ENCODE measurements around the gene THOC3.
A peak's percentile ranks its signal among the peaks of the same experiment; 100 is the strongest.
"Not testable (repeated sequence)": the region's sequence is repeated elsewhere in the genome, so short reads cannot be mapped to it uniquely, and the experiment has no call there.

THOC3 gene

DNA sequence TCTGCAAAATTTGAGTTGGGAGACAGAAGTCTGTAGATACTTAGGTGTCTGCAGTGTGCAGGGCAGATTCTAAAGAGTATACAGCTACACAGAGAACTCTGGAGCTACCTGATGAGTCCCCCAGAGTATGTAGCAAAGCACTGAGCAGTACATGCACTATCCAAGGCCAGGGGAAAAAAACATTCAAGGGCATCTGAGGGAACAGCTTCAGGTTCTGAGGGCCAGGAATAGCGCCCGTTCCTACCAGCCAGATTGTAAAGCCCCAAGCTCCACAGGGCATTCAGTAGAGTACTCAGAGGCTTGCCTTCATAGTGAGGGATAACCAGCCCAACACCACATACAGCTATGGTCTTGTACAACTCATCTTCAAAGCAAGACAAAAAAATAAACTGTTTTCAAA is 27.5 kb downstream of the THOC3 start:
- not testable (repeated sequence) for DNase-seq (ENCODE audit: extremely low read depth, low read depth)

- not testable (repeated sequence) for DNase-seq (ENCODE audit: extremely low read depth, low read depth)
These were observed 29.6 kb downstream of the THOC3 start for GRCh38 chr5:175938489-175938888.

DNA sequence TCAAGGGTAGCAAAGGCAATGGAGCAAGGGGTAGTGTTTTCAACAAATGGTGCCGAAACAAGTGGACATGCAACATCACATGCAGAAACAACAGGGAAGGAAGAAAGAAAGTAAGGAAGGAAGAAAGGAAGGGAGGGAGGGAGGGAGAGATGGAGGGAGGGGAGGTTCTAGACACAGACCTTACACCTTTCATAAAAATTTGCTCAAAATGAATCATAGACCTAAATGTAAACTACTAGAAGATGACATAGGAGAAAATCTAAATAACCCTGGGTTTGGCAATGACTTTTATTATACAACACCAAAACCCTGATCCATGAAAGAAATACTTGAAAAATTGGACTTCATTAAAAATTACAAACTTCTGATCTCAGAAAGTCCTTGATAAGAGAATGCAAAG is 39.4 kb downstream of the THOC3 start:
- not testable (repeated sequence) for DNase-seq (ENCODE audit: extremely low read depth, low read depth)

DNA sequence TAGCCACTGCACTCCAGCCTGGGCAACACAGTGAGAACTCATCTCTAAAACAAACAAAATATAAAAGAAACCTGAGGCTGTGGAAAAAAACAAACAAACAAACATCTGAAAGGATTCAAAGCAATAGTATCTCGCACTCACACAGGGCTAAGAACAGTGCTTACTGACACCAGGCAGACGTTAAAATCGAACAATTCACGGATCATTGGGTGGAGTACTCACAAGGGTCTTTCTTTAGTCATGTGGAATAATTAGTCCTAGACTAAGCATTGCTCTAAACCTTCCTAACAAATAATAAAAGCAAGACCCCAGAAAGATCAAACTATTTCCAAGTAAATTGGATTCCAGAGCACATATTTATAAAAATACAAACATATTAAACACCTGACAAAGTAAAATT is 43.0 kb downstream of the THOC3 start:
- DNase-seq (ENCODE audit: extremely low read depth, low read depth), result not testable (repeated sequence)

- TF ChIP-seq CTCF (IDR thresholded peaks at IDR 0.05; ENCODE audit: low read depth, low read length), result no peak
- peak; percentile 77 for DNase-seq (ENCODE audit: extremely low read depth, low read depth)
These were observed 45.8 kb downstream of the THOC3 start for GRCh38 chr5:175922192-175922885.

DNA sequence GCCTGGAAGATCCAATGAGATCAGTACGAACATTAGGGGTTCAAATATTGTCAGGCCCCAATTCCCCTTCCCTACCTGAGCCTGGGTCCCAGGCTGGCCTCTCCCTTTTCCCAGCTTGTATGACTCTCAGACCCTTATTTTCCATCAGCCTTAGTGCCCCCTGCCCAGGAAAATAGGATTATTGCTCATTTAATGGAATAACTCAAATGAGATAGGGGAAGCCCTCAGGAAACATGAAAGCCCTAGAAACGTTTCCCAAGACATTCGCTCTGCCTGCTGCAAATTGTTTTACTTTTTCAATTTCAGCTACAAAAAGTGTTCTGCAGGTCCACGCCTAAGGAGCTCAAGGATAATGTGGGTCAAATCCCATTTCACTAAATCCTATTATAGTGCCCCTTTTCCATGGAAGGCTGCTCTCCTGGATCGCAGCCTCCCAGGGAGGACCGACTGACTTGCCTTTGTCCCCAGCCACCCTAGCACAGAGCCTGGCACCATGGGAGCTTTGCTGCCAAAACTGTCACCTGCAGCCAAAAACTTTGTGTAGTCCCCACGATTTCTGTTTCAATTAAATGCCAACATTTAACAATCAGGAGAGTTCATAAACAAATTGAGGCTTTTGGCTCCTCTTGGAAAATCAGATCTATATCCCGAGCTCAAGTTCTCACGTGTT is 46.9 kb downstream of the THOC3 start:
- no peak for TF ChIP-seq CTCF (IDR thresholded peaks at IDR 0.05; ENCODE audit: low read depth, low read length)
- no peak for DNase-seq (ENCODE audit: extremely low read depth, low read depth)

DNA sequence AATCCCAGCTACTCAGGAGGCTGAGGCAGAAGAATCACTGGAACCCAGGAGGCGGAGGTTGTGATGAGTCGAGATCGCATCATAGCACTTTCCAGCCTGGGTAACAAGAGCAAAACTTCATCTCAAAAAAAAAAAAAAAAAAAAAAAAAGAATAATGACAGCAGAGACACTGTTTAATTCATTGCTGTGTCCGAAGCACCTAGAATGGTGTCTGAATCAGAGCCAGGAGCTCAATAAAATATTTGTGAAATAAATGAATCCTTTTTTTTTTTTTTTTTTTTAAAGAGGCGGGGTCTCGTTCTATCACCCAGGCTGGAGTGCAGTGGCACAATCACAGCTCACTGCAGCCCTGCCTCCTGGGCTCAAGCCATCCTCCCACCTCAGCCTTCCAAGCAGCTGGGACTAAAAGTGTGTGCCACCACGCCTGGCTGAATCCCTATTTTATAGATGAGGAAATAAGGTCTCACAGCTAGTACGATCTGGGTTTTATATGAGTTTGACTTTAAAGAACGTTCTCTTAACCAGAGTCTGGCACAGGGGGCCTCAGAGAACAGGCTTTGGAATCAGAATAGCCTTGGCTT is 47.8 kb downstream of the THOC3 start:
- TF ChIP-seq CTCF (IDR thresholded peaks at IDR 0.05; ENCODE audit: low read depth, low read length), result no peak
- DNase-seq (ENCODE audit: extremely low read depth, low read depth), result no peak

DNA sequence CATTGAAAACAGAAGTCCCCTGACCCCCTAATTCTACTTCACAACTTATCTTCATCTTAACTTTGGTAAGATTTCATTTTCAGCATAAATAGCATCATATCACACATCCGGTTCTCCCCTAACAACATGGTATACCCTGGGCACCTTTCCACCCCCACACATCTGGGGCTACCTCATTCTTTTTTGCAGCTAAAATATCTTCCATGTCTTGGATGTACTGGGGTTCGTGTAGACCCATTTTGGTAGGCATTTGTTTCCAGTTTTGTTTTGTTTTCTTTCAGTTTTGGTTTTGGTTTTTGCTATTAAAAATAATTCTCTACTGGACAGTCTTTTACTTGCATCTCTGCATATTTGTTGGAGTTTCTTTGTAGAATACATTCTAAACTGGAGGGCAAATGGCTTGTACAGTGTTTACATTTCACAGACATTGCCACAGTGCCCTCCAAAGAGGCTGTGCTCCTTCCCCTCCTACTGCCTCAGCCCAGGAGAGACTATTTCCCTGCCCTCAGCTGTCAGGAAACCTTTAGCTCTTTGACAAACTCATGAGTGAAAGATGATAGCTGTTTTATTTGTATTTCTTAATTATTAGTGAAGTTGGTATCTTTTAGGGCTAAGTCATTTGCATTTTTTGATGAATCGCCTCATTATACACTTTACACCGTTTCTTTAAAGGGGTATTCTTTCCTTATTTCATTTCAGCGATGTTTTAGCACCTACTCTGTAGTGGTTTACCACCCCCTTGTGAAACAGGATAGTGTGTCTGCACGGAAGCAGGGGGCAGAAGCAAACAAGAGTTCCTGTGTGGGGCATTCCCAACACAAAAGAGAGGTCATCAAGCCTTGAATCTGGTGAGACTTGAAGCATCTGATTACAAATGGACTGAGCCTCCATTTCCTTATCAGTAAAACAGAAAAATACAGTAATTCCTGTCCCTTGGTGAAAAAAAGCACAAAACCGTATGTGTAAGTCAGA is 52.8 kb downstream of the THOC3 start:
- DNase-seq (ENCODE audit: extremely low read depth, low read depth), result not testable (repeated sequence)

GRCh38 chr5:175913835-175914672 is 54.1 kb downstream of the THOC3 start:
- DNase-seq (ENCODE audit: extremely low read depth, low read depth), result not testable (repeated sequence)

DNA sequence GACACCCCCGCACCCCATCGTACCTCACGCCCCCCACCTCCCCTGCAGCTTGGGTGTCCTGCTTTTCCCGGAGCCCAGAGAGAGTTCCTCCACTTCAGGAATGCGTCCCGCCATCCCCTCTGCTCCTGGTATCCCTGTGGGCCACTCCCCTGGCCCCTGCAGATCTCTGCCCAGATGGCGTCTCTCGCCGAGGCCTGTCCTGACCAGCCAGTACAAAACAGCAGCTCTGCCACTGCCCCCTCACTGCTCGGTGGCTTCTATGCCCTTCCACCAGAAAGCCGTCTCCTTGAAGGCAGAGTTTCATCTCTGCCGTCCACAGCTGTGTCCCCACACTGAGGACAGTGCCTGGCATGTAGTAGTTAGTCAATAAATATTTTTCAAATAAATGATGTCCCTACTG is 58.0 kb downstream of the THOC3 start:
- not testable (repeated sequence) for DNase-seq (ENCODE audit: extremely low read depth, low read depth)
